Hepatocyte (in vitro differentiated cells): Measurements from ENCODE around the gene MRPS15. TPM values are rescaled to one million over a fixed set of nuclear protein-coding genes. Genes with fewer than 3 reads are reported as not detected.

Experiments
- DNase-seq: peaks from one replicate; pipeline ENCODE4 v3.0.0-alpha.2; 2016; ENCODE audit warnings: low spot score
- H2AFZ ChIP-seq: fragments of 200-600 bp; sonication (generic); 2 replicates; pipeline ENCODE4 v1.6.0; 2016; ENCODE audit warnings: antibody characterized with exemption, mild to moderate bottlenecking
- H3K27ac ChIP-seq: fragments of 200-600 bp; sonication (generic); 2 replicates; pipeline ENCODE4 v1.5.1; 2016; ENCODE audit warnings: mild to moderate bottlenecking
- H3K27me3 ChIP-seq: fragments of 200-600 bp; sonication (generic); 2 replicates; pipeline ENCODE4 v1.6.1; 2016
- H3K36me3 ChIP-seq: fragments of 200-600 bp; sonication (generic); replicated peaks from 2 replicates; pipeline ENCODE4 v1.5.1; 2016; ENCODE audit warnings: low read depth; ENCODE audit not compliant: insufficient read depth
- H3K4me1 ChIP-seq: fragments of 200-600 bp; sonication (generic); 2 replicates; pipeline ENCODE4 v1.5.1; 2016; ENCODE audit warnings: mild to moderate bottlenecking, moderate library complexity; ENCODE audit not compliant: insufficient read depth
- H3K4me2 ChIP-seq: fragments of 200-600 bp; sonication (generic); 2 replicates; pipeline ENCODE4 v1.6.0; 2016
- H3K4me3 ChIP-seq: fragments of 200-600 bp; sonication (generic); 2 replicates; pipeline ENCODE4 v1.5.1; 2016; ENCODE audit warnings: mild to moderate bottlenecking
- H3K79me2 ChIP-seq: fragments of 200-600 bp; sonication (generic); 2 replicates; pipeline ENCODE4 v1.6.0; 2017; ENCODE audit warnings: mild to moderate bottlenecking
- H3K9me2 ChIP-seq: fragments of 200-600 bp; sonication (generic); replicated peaks from 2 replicates; pipeline ENCODE4 v1.6.0; 2017; ENCODE audit warnings: mild to moderate bottlenecking; ENCODE audit not compliant: insufficient read depth
- H3K9me3 ChIP-seq: fragments of 200-600 bp; sonication (generic); 2 replicates; pipeline ENCODE4 v1.5.1; 2016; ENCODE audit warnings: low read depth, mild to moderate bottlenecking
- H4K20me1 ChIP-seq: fragments of 200-600 bp; sonication (generic); 2 replicates; pipeline ENCODE4 v1.6.0; 2016; ENCODE audit warnings: mild to moderate bottlenecking; ENCODE audit not compliant: insufficient read depth, poor library complexity, severe bottlenecking
- EZH2 ChIP-seq: fragments of 200-600 bp; sonication (generic); IDR thresholded peaks from 2 replicates; pipeline ENCODE4 v1.6.1; 2016; ENCODE audit warnings: antibody characterized with exemption, mild to moderate bottlenecking, borderline replicate concordance
- EZH2phosphoT487 ChIP-seq: fragments of 200-600 bp; sonication (generic); IDR thresholded peaks from one replicate; pipeline ENCODE4 v1.6.1; 2018; ENCODE audit warnings: antibody characterized with exemption, mild to moderate bottlenecking, low read depth, moderate library complexity; ENCODE audit not compliant: unreplicated experiment, severe bottlenecking
- WGBS: methylation state at CpG from one replicate; pipeline ENCODE4 v1.1.6; 2016; ENCODE audit warnings: low lambda C conversion rate; ENCODE audit errors: missing lambda C conversion rate; 5-methylcytosine and 5-hydroxymethylcytosine counted together
- polyA plus RNA-seq: library from polyadenylated mRNA; unstranded; fragments of >200 nt; fragmentation: Nextera tagmentation; extraction: Ambion mirVana; gene quantifications from 2 replicates; pipeline ENCODE4 v1.2.1, GENCODE V29; 2016
- total RNA-seq: library from RNA; depleted of rRNA; stranded (reverse); fragments of >200 nt; gene quantifications from 2 replicates; pipeline ENCODE4 v1.2.3, GENCODE V29; 2014
- TF ChIP-seq, protein P1 (sequence below): fragments of 200-600 bp; sonication (generic); IDR thresholded peaks from 2 replicates; pipeline ENCODE4 v1.5.1; 2016; ENCODE audit warnings: antibody characterized with exemption, mild to moderate bottlenecking; ENCODE audit not compliant: poor library complexity

Gene MRPS15
- total and polyA plus RNA-seq, 2 experiments from 2014 or later: 63.2 to 127 TPM

- no peaks in the 10 kb centered on the region for H3K27me3 ChIP-seq
- H3K9me3 ChIP-seq: no peaks in the 10 kb centered on the region
- H3K4me3 ChIP-seq: no peak overlapping the region
- no peak overlapping the region for H3K4me2 ChIP-seq
- no peaks in the 10 kb centered on the region for H3K9me2 ChIP-seq
- H4K20me1 ChIP-seq: no peaks in the 10 kb centered on the region
- 85% methylated on average over 2 of the region's 2 CpGs for WGBS
- TF ChIP-seq EZH2: no peak
- no peak for TF ChIP-seq EZH2phosphoT487
- TF ChIP-seq, protein P1, sequence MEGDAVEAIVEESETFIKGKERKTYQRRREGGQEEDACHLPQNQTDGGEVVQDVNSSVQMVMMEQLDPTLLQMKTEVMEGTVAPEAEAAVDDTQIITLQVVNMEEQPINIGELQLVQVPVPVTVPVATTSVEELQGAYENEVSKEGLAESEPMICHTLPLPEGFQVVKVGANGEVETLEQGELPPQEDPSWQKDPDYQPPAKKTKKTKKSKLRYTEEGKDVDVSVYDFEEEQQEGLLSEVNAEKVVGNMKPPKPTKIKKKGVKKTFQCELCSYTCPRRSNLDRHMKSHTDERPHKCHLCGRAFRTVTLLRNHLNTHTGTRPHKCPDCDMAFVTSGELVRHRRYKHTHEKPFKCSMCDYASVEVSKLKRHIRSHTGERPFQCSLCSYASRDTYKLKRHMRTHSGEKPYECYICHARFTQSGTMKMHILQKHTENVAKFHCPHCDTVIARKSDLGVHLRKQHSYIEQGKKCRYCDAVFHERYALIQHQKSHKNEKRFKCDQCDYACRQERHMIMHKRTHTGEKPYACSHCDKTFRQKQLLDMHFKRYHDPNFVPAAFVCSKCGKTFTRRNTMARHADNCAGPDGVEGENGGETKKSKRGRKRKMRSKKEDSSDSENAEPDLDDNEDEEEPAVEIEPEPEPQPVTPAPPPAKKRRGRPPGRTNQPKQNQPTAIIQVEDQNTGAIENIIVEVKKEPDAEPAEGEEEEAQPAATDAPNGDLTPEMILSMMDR: no peak
- no peak overlapping the region for H2AFZ ChIP-seq
- H3K27ac ChIP-seq: no peak overlapping the region
- no peaks in the 10 kb centered on the region for H3K36me3 ChIP-seq
- no peaks in the 10 kb centered on the region for H3K79me2 ChIP-seq
- no peak for DNase-seq
- no peaks in the 10 kb centered on the region for H3K4me1 ChIP-seq
These were observed 20.9 kb downstream of the MRPS15 start for GRCh38 chr1:36443297-36443696.

DNA sequence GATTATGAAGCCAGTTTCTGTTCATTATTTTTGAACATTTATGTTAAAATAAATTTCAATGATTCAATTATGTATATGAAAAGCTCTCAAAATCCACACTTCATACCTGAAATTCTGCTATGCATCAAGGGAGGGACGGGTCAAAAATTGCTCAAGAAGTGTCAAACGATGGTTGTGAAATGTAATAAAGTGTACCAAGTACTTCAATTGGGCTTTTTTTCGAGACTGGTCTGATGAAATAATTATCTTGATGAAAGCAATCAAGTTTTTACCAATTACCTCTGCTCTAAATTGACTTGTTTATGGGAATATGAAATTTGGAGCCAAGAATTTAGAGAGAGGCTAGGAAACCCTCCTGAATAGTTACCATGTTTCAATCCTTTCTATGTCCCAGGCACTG, 21.8 kb downstream of the MRPS15 start:
- WGBS: 93% methylated on average over 3 of the region's 3 CpGs
- no peak overlapping the region for H2AFZ ChIP-seq
- H3K9me3 ChIP-seq: no peaks in the 10 kb centered on the region
- H3K79me2 ChIP-seq: no peaks in the 10 kb centered on the region
- H4K20me1 ChIP-seq: no peaks in the 10 kb centered on the region
- no peak for DNase-seq
- no peaks in the 10 kb centered on the region for H3K4me1 ChIP-seq
- H3K9me2 ChIP-seq: no peaks in the 10 kb centered on the region
- H3K4me3 ChIP-seq: no peak overlapping the region
- H3K4me2 ChIP-seq: no peak overlapping the region
- H3K27me3 ChIP-seq: no peaks in the 10 kb centered on the region
- no peak overlapping the region for H3K27ac ChIP-seq
- no peaks in the 10 kb centered on the region for H3K36me3 ChIP-seq
- no peak for TF ChIP-seq EZH2
- TF ChIP-seq, protein P1: no peak
- no peak for TF ChIP-seq EZH2phosphoT487

GRCh38 chr1:36440646-36441045, 23.5 kb downstream of the MRPS15 start:
- peak overlapping the region; percentile 70 for H3K27ac ChIP-seq
- no peaks in the 10 kb centered on the region for H3K27me3 ChIP-seq
- no peaks in the 10 kb centered on the region for H3K79me2 ChIP-seq
- no peak overlapping the region for H3K4me3 ChIP-seq
- H3K9me3 ChIP-seq: no peaks in the 10 kb centered on the region
- H4K20me1 ChIP-seq: no peaks in the 10 kb centered on the region
- no peak overlapping the region for H3K4me2 ChIP-seq
- 73% methylated on average over 3 of the region's 3 CpGs for WGBS
- H3K36me3 ChIP-seq: no peaks in the 10 kb centered on the region
- no peaks in the 10 kb centered on the region for H3K4me1 ChIP-seq
- no peaks in the 10 kb centered on the region for H3K9me2 ChIP-seq
- TF ChIP-seq EZH2 (no peak), EZH2phosphoT487 (no peak)
- TF ChIP-seq, protein P1: no peak
- no peak overlapping the region for H2AFZ ChIP-seq
- DNase-seq: no peak

DNA sequence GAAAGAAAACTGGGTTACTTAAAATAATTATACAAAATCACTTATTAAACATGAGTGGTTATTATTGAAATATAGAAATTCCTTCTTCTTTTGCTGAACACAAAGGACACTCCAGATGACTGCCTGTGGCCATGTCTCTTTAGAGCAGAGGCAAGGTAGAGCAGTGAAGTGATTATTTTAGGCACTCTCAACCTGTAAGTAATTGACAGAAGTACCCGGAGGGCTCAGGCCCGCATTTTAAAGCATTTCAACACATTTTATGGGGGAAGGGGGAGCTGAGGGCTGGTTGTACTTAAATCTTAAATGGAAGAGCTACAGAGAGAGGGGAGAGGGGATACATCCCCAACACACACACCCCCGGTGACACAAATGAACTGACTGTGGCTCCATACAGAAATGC, 24.1 kb downstream of the MRPS15 start:
- Histone ChIP-seq H3K4me3 (no peak overlapping the region), H3K27ac (peak overlapping the region; percentile 70), H2AFZ (no peak overlapping the region), H3K27me3 (no peaks in the 10 kb centered on the region), H3K4me1 (no peaks in the 10 kb centered on the region), H3K79me2 (no peaks in the 10 kb centered on the region), H3K9me2 (no peaks in the 10 kb centered on the region), H3K9me3 (no peaks in the 10 kb centered on the region), H4K20me1 (no peaks in the 10 kb centered on the region), H3K36me3 (no peaks in the 10 kb centered on the region), H3K4me2 (no peak overlapping the region)
- TF ChIP-seq EZH2 (no peak), EZH2phosphoT487 (no peak)
- WGBS: 46% methylated on average over 3 of the region's 3 CpGs
- no peak for DNase-seq
